HEK293 (cell line): ENCODE results near the gene NFKB1.
"Not testable (repeated sequence)": the region's sequence is repeated elsewhere in the genome, so short reads cannot be mapped to it uniquely, and the experiment has no call there.

Experiments
- CTCF ChIA-PET: fragments of 350-600 bp; formaldehyde crosslinking; extraction: SDS; loops from one replicate; lab custom pipeline; 2021; ENCODE audit warnings: antibody characterized with exemption; lab: Yijun Ruan, JAX
- POLR2A ChIA-PET: fragments of 300-600 bp; formaldehyde crosslinking; extraction: SDS; loops from one replicate; lab custom pipeline; 2020; ENCODE audit warnings: antibody characterized with exemption, inconsistent platforms; lab: Yijun Ruan, JAX
- H3K27ac ChIP-seq: fragments of 200-500 bp; sonication (Bioruptor generic); 2 replicates; pipeline ENCODE4 v1.5.1; 2014; ENCODE audit warnings: low read depth, low read length, control low read depth, inconsistent platforms; ENCODE audit errors: extremely low read depth
- H3K36me3 ChIP-seq, 2 experiments: fragments of 200-500 bp in 1 of 2; sonication (Bioruptor generic) in 1 of 2; 1 replicate in 1 of 2; 2 replicates in 1 of 2; pipeline ENCODE4 v1.5.1; 2014 to 2017; ENCODE audit warnings: inconsistent platforms in 2 of 2, low read length in 2 of 2; ENCODE audit not compliant: control insufficient read depth in 2 of 2, insufficient read depth in 1 of 2
- H3K4me1 ChIP-seq: fragments of 200-500 bp; sonication (Bioruptor generic); 2 replicates; pipeline ENCODE4 v1.5.1; 2014; ENCODE audit warnings: mild to moderate bottlenecking, low read length, inconsistent platforms; ENCODE audit not compliant: control insufficient read depth, insufficient read depth
- H3K4me3 ChIP-seq: 2 replicates; pipeline ENCODE4 v1.5.1; 2011; ENCODE audit warnings: low read depth, mild to moderate bottlenecking, control low read depth, low read length, moderate library complexity
- H3K9me3 ChIP-seq: fragments of 200-500 bp; sonication (Bioruptor generic); 2 replicates; pipeline ENCODE4 v1.5.1; 2014; ENCODE audit warnings: low read depth, low read length, inconsistent platforms; ENCODE audit not compliant: control insufficient read depth, insufficient read depth
- GLI4 ChIP-seq: fragments of 450-650 bp; formaldehyde crosslinking; IDR thresholded peaks from 2 replicates; pipeline ENCODE4 v1.5.1; 2016; ENCODE audit warnings: missing biosample characterization, missing genetic modification characterization
- YY1 ChIP-seq: fragments of 450-650 bp; formaldehyde crosslinking; IDR thresholded peaks from 2 replicates; pipeline ENCODE4 v1.5.1; 2018; ENCODE audit warnings: missing biosample characterization, missing genetic modification characterization
- YY2 ChIP-seq: fragments of 450-650 bp; formaldehyde crosslinking; IDR thresholded peaks from 2 replicates; pipeline ENCODE4 v1.5.1; 2016; ENCODE audit warnings: missing biosample characterization, missing genetic modification characterization
- ZBTB8A ChIP-seq: fragments of 450-650 bp; formaldehyde crosslinking; IDR thresholded peaks from 2 replicates; pipeline ENCODE4 v1.5.1; 2016; ENCODE audit warnings: missing biosample characterization, missing genetic modification characterization
- ZNF214 ChIP-seq: fragments of 450-650 bp; formaldehyde crosslinking; IDR thresholded peaks from 2 replicates; pipeline ENCODE4 v1.5.1; 2017; ENCODE audit warnings: missing biosample characterization, mild to moderate bottlenecking, missing genetic modification characterization, borderline replicate concordance
- ZNF223 ChIP-seq: fragments of 450-650 bp; formaldehyde crosslinking; IDR thresholded peaks from 2 replicates; pipeline ENCODE4 v1.5.1; 2016; ENCODE audit warnings: missing biosample characterization, missing genetic modification characterization
- ZNF311 ChIP-seq: fragments of 450-650 bp; formaldehyde crosslinking; IDR thresholded peaks from 2 replicates; pipeline ENCODE4 v1.5.1; 2017; ENCODE audit warnings: missing biosample characterization, missing genetic modification characterization, borderline replicate concordance
- ZNF404 ChIP-seq: fragments of 450-650 bp; formaldehyde crosslinking; IDR thresholded peaks from 2 replicates; pipeline ENCODE4 v1.5.1; 2017; ENCODE audit warnings: missing biosample characterization, missing genetic modification characterization
- ZNF530 ChIP-seq: fragments of 450-650 bp; formaldehyde crosslinking; IDR thresholded peaks from 2 replicates; pipeline ENCODE4 v1.5.1; 2016; ENCODE audit warnings: low read depth, missing biosample characterization, missing genetic modification characterization
- ZNF558 ChIP-seq: fragments of 450-650 bp; formaldehyde crosslinking; IDR thresholded peaks from 2 replicates; pipeline ENCODE4 v1.5.1; 2016; ENCODE audit warnings: missing biosample characterization, missing genetic modification characterization
- ZNF561 ChIP-seq: fragments of 450-650 bp; IDR thresholded peaks from 2 replicates; pipeline ENCODE4 v1.5.1; 2018; ENCODE audit warnings: missing biosample characterization, missing genetic modification characterization, borderline replicate concordance
- ZNF624 ChIP-seq: fragments of 450-650 bp; formaldehyde crosslinking; IDR thresholded peaks from 2 replicates; pipeline ENCODE4 v1.5.1; 2017; ENCODE audit warnings: missing biosample characterization, missing genetic modification characterization
- ZNF626 ChIP-seq: fragments of 450-650 bp; sonication (Bioruptor Pico); formaldehyde crosslinking; IDR thresholded peaks from 2 replicates; pipeline ENCODE4 v1.5.1; 2018; ENCODE audit warnings: missing biosample characterization, missing genetic modification characterization, inconsistent platforms
- TF ChIP-seq, protein P1 (sequence below): fragments of 450-650 bp; formaldehyde crosslinking; IDR thresholded peaks from 2 replicates; pipeline ENCODE4 v1.5.1; 2016; ENCODE audit warnings: missing biosample characterization, missing genetic modification characterization
- TF ChIP-seq, protein P2 (sequence below): fragments of 450-650 bp; formaldehyde crosslinking; IDR thresholded peaks from 2 replicates; pipeline ENCODE4 v1.5.1; 2017; ENCODE audit warnings: missing biosample characterization, missing genetic modification characterization
- TF ChIP-seq, protein P3 (sequence below): sonication (generic); formaldehyde crosslinking; IDR thresholded peaks from 2 replicates; pipeline ENCODE4 v1.8.1; 2022; ENCODE audit warnings: mild to moderate bottlenecking, moderate library complexity, missing genetic modification reagents

Gene NFKB1

DNA sequence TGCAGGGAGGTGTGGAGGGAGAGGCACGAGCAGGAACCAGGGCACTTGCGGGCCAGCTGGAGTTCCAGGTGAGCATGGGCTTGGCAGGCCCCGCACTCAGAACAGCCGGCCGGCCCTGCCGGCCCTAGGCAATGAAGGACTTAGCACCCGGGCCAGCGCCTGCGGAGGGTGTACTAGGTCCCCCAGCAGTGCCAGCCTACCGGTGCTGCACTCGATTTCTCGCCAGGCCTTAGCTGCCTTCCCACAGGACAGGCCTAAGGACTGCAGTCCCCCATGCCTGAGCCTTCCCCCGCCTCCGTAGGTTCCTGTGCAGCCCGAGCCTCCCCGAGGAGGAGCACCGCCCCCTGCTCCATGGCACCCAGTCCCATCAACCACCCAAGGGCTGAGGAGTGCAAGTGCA lies 18.0 kb upstream of the NFKB1 start:
- TF ChIP-seq ZNF214 (tag by site-specific recombination) (no peak), ZNF558 (tag by site-specific recombination) (no peak), GLI4 (tag by site-specific recombination) (no peak), ZNF530 (tag by site-specific recombination) (no peak), ZNF404 (tag by site-specific recombination) (no peak), YY1 (tag by site-specific recombination) (no peak)
- TF ChIP-seq, protein P1, sequence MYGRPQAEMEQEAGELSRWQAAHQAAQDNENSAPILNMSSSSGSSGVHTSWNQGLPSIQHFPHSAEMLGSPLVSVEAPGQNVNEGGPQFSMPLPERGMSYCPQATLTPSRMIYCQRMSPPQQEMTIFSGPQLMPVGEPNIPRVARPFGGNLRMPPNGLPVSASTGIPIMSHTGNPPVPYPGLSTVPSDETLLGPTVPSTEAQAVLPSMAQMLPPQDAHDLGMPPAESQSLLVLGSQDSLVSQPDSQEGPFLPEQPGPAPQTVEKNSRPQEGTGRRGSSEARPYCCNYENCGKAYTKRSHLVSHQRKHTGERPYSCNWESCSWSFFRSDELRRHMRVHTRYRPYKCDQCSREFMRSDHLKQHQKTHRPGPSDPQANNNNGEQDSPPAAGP (tag by site-specific recombination), result no peak
- no peaks in the 10 kb centered on the region for H3K9me3 ChIP-seq
- H3K27ac ChIP-seq, result no peak overlapping the region
- CTCF ChIA-PET, result no interaction called here
- H3K4me1 ChIP-seq, result no peaks in the 10 kb centered on the region
- no peaks in the 10 kb centered on the region for H3K36me3 ChIP-seq
- POLR2A ChIA-PET, result no interaction called here
- no peak overlapping the region for H3K4me3 ChIP-seq

DNA sequence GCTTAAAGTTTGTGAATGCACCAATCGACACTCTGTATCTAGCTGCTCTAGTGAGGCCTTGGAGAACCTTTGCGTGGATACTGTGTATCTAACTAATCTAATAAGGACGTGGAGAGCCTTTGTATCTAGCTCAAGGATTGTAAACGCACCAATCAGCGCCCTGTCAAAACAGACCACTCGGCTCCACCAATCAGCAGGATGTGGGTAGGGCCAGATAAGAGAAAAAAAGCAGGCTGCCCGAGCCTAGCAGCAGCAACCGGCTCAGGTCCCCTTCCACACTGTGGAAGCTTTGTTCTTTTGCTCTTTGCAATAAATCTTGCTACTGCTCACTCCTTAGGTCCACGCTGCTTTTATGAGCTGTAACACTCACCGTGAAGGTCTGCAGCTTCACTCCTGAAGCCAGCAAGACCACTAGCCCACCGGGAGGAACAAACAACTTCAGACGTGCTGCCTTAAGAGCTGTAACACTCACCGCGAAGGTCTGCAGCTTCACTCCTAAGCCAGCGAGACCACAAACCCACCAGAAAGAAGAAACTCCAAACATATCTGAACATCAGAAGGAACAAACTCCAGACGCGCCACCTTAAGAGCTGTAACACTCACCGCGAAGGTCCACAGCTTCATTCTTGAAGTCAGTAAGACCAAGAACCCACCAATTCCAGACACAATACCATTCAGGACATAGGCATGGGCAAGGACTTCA lies 17.0 kb upstream of the NFKB1 start:
- H3K9me3 ChIP-seq, CTCF ChIA-PET, H3K4me1 ChIP-seq, H3K27ac ChIP-seq, H3K4me3 ChIP-seq, H3K36me3 ChIP-seq, POLR2A ChIA-PET: not testable (repeated sequence)

DNA sequence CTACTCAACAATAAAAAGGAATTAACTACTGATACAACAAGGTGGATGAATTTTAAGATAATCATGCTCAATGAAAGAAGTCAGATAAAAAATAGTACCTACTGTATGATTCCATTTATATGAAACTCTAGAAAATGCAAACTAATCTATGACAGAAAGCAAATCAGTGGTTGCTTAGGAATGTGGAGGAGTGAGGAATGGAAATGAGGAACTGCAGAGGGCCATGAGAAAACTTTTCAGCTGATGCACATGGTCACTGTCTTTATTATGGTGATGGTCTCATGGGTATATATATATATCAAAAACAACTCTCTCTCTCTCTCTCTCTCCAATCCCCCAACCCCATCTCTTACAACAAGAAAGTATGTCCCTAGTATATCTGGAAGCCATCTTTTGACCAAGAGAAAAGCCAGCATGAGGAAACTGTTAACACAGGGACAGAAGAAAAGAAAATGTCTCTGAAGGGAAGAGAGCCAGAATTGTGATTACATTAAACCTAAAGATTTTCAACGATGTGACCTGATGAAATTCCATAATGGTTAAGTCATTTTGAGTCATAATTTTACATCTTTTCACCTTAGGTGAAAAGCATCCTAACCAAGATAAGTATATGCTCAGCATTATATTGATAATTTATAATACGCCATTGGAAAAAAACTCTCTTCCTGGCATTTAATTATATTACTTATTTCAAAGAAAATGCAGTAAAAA lies 8.5 kb upstream of the NFKB1 start:
- Histone ChIP-seq H3K9me3 (no peaks in the 10 kb centered on the region), H3K27ac (no peak overlapping the region), H3K36me3 (no peaks in the 10 kb centered on the region), H3K4me1 (no peaks in the 10 kb centered on the region), H3K4me3 (no peak overlapping the region)
- POLR2A ChIA-PET, result no interaction called here
- CTCF ChIA-PET, result no interaction called here
- TF ChIP-seq ZNF626 (tag by site-specific recombination), result no peak
- no peak for TF ChIP-seq YY2 (tag by site-specific recombination)
- TF ChIP-seq ZNF561 (tag by site-specific recombination), result no peak
- TF ChIP-seq ZNF311, result no peak
- no peak for TF ChIP-seq ZNF624 (tag by site-specific recombination)
- TF ChIP-seq ZNF214 (tag by site-specific recombination), result no peak
- no peak for TF ChIP-seq ZNF223 (tag by site-specific recombination)
- TF ChIP-seq, protein P2, sequence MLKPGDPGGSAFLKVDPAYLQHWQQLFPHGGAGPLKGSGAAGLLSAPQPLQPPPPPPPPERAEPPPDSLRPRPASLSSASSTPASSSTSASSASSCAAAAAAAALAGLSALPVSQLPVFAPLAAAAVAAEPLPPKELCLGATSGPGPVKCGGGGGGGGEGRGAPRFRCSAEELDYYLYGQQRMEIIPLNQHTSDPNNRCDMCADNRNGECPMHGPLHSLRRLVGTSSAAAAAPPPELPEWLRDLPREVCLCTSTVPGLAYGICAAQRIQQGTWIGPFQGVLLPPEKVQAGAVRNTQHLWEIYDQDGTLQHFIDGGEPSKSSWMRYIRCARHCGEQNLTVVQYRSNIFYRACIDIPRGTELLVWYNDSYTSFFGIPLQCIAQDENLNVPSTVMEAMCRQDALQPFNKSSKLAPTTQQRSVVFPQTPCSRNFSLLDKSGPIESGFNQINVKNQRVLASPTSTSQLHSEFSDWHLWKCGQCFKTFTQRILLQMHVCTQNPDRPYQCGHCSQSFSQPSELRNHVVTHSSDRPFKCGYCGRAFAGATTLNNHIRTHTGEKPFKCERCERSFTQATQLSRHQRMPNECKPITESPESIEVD (tag by site-specific recombination), result no peak
- no peak for TF ChIP-seq ZBTB8A
- TF ChIP-seq, protein P3, sequence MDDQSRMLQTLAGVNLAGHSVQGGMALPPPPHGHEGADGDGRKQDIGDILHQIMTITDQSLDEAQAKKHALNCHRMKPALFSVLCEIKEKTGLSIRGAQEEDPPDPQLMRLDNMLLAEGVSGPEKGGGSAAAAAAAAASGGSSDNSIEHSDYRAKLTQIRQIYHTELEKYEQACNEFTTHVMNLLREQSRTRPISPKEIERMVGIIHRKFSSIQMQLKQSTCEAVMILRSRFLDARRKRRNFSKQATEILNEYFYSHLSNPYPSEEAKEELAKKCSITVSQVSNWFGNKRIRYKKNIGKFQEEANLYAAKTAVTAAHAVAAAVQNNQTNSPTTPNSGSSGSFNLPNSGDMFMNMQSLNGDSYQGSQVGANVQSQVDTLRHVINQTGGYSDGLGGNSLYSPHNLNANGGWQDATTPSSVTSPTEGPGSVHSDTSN, result no peak
